GM12872 (cell line): ENCODE results near the gene DMD.

Source experiments
- TF ChIP-seq, protein P1 (sequence below): IDR thresholded peaks from 3 replicates; pipeline ENCODE4 v1.5.1; 2011; ENCODE audit warnings: low read depth, mild to moderate bottlenecking, low read length, moderate library complexity; ENCODE audit not compliant: insufficient read depth

Gene DMD

DNA sequence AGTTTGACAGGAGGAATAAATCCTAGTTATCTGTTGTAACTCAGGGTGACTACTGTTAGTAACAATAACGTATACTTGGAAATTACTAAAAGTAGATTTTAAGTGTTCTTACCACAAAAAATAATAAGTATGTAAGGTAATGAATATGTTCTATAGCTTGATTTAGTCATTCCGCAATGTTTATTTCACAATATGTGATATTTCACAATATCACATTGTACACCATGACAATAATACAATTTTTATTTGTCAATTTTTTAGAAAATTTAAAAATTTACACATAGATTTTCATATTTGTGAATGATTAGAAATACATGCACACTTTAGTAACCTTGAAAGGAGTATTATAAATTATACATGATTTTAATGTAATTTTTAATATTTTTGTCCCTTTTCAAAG, 1326.8 kb downstream of the DMD start:
- TF ChIP-seq, protein P1, sequence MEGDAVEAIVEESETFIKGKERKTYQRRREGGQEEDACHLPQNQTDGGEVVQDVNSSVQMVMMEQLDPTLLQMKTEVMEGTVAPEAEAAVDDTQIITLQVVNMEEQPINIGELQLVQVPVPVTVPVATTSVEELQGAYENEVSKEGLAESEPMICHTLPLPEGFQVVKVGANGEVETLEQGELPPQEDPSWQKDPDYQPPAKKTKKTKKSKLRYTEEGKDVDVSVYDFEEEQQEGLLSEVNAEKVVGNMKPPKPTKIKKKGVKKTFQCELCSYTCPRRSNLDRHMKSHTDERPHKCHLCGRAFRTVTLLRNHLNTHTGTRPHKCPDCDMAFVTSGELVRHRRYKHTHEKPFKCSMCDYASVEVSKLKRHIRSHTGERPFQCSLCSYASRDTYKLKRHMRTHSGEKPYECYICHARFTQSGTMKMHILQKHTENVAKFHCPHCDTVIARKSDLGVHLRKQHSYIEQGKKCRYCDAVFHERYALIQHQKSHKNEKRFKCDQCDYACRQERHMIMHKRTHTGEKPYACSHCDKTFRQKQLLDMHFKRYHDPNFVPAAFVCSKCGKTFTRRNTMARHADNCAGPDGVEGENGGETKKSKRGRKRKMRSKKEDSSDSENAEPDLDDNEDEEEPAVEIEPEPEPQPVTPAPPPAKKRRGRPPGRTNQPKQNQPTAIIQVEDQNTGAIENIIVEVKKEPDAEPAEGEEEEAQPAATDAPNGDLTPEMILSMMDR = no peak

GRCh38 chrX:31872007-31872406, 1339.3 kb downstream of the DMD start:
- TF ChIP-seq, protein P1 = no peak

DNA sequence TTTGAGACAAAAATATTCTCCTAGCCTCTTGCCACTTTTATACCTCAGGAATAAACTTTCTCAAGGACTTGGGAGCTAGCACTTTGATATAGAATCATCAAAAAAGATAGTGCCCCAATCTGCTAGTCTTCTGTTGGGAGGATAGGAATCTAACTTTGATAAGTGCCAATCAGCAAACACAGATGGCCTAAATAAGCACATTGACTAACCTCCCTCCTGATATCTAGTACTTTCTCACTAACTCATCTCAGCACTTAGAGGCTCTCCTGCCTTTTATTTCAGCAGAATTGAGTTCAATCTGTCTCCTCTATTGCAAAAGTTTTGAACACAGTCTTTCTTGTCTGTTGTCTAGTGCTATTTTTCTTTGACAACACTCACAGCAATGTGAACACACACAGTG, 1341.1 kb downstream of the DMD start:
- TF ChIP-seq, protein P1 = no peak

GRCh38 chrX:31860686-31861085, 1350.7 kb downstream of the DMD start:
- TF ChIP-seq, protein P1 = no peak

DNA sequence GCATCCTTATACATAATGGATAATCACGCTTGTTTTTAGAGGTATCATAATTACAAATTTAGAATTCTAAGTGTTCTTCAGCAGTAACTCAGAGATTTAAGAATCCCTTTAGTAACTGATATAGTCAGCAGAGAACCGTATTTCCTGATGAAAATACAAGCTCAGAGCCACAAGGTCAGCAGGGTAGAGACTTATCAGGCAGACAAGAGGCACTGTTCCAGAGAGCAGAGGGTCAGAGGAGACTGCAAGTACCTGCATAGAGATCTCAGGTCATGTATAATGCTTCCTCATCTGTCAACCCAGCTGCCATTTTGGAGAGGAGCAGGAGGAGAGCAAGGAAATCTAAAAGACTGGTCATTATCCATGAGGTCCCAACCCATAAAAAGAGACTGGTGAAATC, 1352.4 kb downstream of the DMD start:
- TF ChIP-seq, protein P1 = no peak

DNA sequence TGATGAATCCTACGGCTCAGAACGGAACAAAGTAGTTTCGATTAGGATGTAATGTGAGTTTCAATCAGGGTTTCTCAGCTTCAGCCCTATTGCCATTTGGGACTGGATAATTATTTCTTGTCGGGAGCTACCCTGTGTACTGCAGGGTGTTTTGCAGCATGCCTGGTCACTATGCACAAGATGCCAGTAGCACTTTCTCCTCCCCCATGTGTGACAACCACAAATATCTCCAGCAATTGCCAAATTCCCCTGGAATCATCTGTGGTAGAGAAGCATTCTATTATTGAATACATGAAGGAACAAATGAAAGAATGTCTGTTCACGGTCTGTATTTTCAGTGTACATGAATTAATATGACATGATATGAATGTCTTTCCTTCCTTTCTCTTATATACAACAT, 1356.6 kb downstream of the DMD start:
- TF ChIP-seq, protein P1 = no peak

DNA sequence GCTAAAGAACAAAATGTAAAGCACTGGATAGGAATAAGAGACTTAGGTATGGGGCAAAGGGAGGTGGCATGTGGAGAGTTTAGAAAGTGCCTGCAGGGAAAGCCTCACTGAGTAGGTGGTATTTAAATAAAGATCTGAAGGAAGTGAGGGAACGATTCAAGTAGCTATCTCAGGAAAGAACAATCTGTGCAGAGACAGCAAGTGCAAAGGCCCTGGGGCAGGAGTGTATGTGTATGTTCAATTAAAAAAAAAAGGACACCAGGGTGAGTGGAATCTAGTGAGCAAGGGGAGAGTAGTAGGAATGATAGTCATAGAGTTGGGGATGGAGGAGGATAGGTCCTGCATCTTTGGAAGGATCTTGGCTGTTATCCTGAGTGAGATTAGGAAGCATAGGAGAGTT, 1359.6 kb downstream of the DMD start:
- TF ChIP-seq, protein P1 = no peak

- TF ChIP-seq, protein P1 = no peak
These were observed 1363.6 kb downstream of the DMD start for GRCh38 chrX:31847773-31848172.
